Dermis blood vessel endothelial cell (primary cell): ENCODE data around the gene DPP10. TPM values are rescaled to one million over a fixed set of nuclear protein-coding genes. Genes with fewer than 3 reads are reported as not detected.
"Not testable (repeated sequence)": the region's sequence is repeated elsewhere in the genome, so short reads cannot be mapped to it uniquely, and the experiment has no call there.

ENCODE experiments used
- DNase-seq: peaks from one replicate; pipeline ENCODE4 v3.0.0; 2010
- total RNA-seq: library from RNA; depleted of rRNA; stranded (reverse); fragments of >200 nt; gene quantifications from 2 replicates; pipeline ENCODE4 v1.2.3, GENCODE V29; 2014

DPP10 gene
- total RNA-seq, 1 donor from 2014 or later = not detected

- no peak for DNase-seq
Observed at GRCh38 chr2:114517580-114517979, 75.1 kb downstream of the DPP10 start.

DNA sequence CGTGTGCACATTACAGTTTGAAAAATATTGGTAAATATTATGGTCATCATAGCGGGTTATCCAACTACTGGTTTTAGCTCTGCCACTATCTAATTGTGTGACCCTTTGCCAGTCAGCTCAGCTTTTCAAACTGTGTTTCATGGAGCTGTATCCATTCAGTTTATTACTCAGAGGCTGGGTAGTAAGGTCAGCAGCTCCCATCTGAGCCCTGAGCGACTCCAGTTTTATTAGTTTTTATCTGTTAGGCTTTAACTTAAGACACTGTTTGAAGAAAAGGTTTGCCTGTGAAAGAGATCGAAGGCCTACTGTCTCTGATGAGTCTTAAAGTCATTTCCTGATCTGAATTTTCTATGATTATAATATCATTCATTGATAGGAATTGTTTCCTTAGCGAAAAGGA, 76.3 kb downstream of the DPP10 start:
- DNase-seq = no peak

- not testable (repeated sequence) for DNase-seq
Observed at GRCh38 chr2:114522612-114523011, 80.2 kb downstream of the DPP10 start.

GRCh38 chr2:114525955-114526354, 83.5 kb downstream of the DPP10 start:
- DNase-seq = no peak

DNA sequence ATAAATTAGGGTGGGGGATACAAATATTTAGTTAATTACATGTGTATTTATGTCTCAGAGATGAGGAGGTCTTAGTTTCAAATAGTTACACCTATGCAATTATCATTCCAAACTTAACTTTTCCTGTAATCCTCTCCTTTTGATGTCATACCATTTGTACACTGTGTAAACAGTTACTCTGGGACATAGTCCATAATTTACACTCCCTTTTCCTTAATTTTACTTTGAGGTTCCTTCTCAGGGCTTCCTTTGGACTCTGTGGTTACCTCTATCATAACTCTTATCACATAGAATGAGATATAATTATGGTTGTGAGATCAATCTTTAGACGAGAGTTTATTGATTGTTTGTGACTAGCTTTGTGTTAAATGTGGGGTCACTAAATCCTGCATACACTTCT, 84.4 kb downstream of the DPP10 start:
- DNase-seq = no peak

- no peak for DNase-seq
Observed at GRCh38 chr2:114527330-114527983, 85.0 kb downstream of the DPP10 start.

- no peak for DNase-seq
Observed at GRCh38 chr2:114534116-114535084, 92.0 kb downstream of the DPP10 start.

- no peak for DNase-seq
Observed at GRCh38 chr2:114537777-114538176, 95.3 kb downstream of the DPP10 start.

DNA sequence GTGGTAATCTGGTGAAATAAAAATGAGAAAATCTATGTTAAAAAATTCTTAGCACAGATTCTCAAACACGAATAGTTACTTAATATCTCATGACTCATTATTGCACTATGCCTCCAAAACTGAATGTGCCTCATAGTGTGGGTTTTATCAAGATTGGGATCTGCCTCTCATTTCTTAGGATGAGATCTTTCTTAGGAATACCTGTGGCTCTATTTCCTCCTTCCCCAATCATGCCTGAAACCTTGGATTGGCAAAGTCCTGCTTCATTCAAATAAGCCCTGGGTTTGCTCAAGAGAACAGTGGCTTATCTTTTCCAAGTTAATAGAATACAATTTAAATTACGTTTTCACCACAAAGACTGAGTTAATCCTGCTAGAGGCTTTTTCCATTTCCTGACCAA, 100.3 kb downstream of the DPP10 start:
- no peak for DNase-seq

GRCh38 chr2:114543236-114543766, 100.9 kb downstream of the DPP10 start:
- no peak for DNase-seq

DNA sequence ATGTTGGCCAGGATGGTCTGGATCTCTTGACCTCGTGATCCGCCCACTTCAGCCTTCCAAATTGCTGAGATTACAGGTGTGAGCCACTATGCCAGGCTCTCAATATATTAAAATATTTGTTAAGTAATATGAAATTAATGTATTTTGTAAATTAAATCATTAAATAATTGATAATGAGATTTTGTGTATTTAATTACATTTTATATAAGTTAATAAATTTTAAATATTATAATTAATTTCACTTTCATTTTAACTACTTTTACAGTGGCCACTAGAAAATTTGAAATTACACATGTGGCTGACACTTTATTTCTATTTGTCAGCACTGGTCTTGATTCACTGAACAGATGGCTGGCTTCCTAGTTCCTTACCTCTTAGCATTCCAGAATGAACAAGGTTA, 102.6 kb downstream of the DPP10 start:
- DNase-seq = no peak

- DNase-seq = no peak
Observed at GRCh38 chr2:114546531-114546930, 104.1 kb downstream of the DPP10 start.

GRCh38 chr2:114548151-114548550, 105.7 kb downstream of the DPP10 start:
- DNase-seq = no peak

DNA sequence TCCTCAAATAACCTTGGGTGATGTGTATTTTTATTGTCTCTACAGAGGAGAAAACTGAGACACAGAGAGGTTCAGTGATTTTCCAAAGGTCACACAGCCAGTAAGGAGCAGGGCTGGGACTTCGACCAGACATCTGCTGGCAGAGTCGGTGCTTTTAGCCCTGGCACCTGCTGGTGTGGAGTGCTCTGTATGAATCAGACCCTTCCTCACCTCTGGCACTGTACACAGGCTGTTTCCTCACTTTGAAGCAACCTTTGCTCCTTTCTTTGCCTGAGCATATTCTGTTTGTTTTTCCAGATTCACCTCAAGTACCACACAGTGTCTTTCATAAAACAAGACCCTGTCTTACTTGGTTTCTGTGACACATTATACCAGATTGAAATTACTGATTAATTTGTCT, 107.9 kb downstream of the DPP10 start:
- no peak for DNase-seq

- DNase-seq = peak; percentile 12
Observed at GRCh38 chr2:114550895-114551793, 108.7 kb downstream of the DPP10 start.

DNA sequence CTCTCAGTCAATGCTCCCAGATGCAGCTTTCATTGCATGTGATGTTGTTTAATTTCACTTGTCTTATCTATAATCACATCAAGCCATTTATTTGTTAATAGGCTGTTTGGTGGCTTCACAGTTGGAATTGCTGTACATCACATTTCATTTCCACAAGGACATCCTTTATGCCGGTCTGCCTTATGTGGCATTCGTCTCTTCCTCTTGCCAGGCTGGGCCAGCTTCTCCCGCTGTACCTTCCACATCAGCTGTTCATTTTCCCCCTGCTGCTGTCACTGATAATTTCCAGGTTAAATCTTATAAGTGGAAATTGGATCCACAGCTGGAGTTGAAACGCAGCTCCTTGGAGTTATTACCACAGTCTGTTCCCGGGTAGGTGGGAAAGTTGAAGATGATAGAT, 110.6 kb downstream of the DPP10 start:
- no peak for DNase-seq

GRCh38 chr2:114569166-114569565, 126.7 kb downstream of the DPP10 start:
- DNase-seq = no peak

DNA sequence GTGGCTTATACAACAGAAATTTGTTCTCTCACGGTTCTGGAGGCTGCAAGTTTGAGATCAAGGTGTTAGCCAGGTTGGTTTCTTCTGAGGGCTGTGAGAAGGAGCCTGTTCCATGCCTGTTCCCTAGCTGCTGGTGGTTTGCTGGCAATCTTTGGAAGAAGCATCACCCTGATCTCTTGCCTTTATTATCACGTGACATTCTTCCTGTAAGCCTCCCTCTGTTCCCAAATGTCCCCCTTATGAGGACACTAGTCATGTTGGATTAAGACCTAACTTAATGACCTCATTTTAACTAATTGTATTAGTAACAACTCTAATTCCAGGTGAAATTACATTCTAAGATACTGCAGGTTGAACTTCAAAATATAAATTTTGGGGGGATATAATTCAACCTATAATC, 135.2 kb downstream of the DPP10 start:
- DNase-seq = no peak

- no peak for DNase-seq
Observed at GRCh38 chr2:114579542-114579941, 137.1 kb downstream of the DPP10 start.

DNA sequence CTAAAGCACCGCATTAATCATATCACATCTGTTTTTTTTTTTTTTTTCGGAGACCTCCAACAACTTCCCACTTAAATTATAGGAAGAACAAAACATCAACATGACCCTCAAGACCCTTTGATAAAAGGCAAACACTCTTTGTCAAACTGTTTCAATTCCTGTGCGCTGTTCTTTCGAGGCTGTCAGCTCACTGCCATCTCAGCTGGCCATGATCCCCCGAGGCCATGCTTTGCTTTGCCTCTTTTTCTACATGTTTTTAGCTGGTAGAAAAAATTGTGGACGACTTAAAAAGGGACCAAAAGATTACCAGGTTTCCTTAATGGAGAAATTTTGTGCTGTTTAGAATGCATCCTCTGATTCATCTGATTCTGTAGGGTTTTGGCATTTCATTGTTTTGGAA, 138.2 kb downstream of the DPP10 start:
- DNase-seq = no peak

GRCh38 chr2:114598329-114598728, 155.9 kb downstream of the DPP10 start:
- no peak for DNase-seq

GRCh38 chr2:114609203-114609602, 166.8 kb downstream of the DPP10 start:
- DNase-seq = no peak

DNA sequence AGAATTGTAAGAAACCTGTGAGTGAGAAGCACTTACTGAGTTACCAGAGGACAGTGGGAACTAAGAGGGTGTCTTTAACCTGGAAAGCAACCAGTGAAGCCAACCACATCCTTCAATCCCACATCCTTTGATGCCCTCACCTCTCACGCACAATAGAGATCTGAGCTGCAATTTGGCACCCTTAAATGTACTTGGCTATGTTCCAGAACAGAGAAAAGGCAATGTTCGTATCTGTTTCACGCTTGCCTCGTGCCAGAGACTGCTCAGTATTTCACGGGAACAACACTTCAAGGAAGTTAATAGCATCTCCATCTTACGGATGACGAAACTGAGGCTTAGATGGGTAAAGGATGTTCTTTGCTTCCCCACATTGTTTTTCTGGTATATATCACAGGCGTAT, 167.4 kb downstream of the DPP10 start:
- DNase-seq = no peak
